HepG2 (cell line): ENCODE data around the gene WNT2B. TPM values are rescaled to one million over a fixed set of nuclear protein-coding genes. Genes with fewer than 3 reads are reported as not detected.

Source experiments
- FOXA3 ChIP-seq: IDR thresholded peaks from 2 replicates; pipeline ENCODE4 v1.6.1; 2016; ENCODE audit warnings: missing genetic modification reagents, missing compliant biosample characterization
- GFI1 ChIP-seq: sonication (generic); formaldehyde crosslinking; IDR thresholded peaks from 2 replicates; pipeline ENCODE4 v1.5.0; 2020; ENCODE audit warnings: missing genetic modification reagents, mild to moderate bottlenecking, borderline replicate concordance
- HDAC1 ChIP-seq: sonication (generic); formaldehyde crosslinking; IDR thresholded peaks from 2 replicates; pipeline ENCODE4 v1.5.1; 2020; ENCODE audit warnings: mild to moderate bottlenecking, missing genetic modification reagents
- HOXA5 ChIP-seq: sonication (generic); formaldehyde crosslinking; IDR thresholded peaks from 2 replicates; pipeline ENCODE4 v1.4.0; 2020; ENCODE audit warnings: missing genetic modification reagents
- ZNF329 ChIP-seq: sonication (generic); formaldehyde crosslinking; IDR thresholded peaks from 2 replicates; pipeline ENCODE4 v1.9.0; 2021; ENCODE audit warnings: low read depth, mild to moderate bottlenecking, missing genetic modification reagents
- ZNF788 ChIP-seq: sonication (generic); formaldehyde crosslinking; IDR thresholded peaks from 2 replicates; pipeline ENCODE4 v1.5.0; 2020; ENCODE audit warnings: mild to moderate bottlenecking, missing genetic modification reagents, borderline replicate concordance
- polyA plus RNA-seq, 8 experiments: library from polyadenylated mRNA; depleted of rRNA in 3 of 8; stranded (reverse) in 7 of 8; unstranded in 1 of 8; fragments of >200 nt; fragmentation: Illumina TruSeq in 4 of 8; extraction: Trizol in 4 of 8; gene quantifications; 2 replicates each; pipeline versions ENCODE4 v1.2.1 to v1.2.3, GENCODE V29; 2011 to 2016; ENCODE audit warnings: low read depth in 4 of 8, missing spikeins in 1 of 8, mixed read lengths in 1 of 8; ENCODE audit not compliant: insufficient read depth in 1 of 8
- total RNA-seq, 5 experiments: library from RNA; depleted of rRNA; stranded (reverse); fragments of >200 nt; fragmentation: Illumina TruSeq; extraction: Trizol; gene quantifications; 2 replicates each; pipeline ENCODE4 v1.2.3, GENCODE V29; 2016; ENCODE audit warnings: low read depth in 1 of 5
- TF ChIP-seq, protein P1 (sequence below), 2 experiments: fragments of 450-650 bp in 1 of 2; sonication (generic) in 1 of 2; formaldehyde crosslinking in 1 of 2; IDR thresholded peaks; 2 replicates each; pipeline versions ENCODE4 v1.6.1 to v1.8.0; 2016 to 2022; ENCODE audit warnings: antibody characterized with exemption in 1 of 2, mild to moderate bottlenecking in 1 of 2, missing genetic modification reagents in 1 of 2
- TF ChIP-seq, protein P2 (sequence below): sonication (generic); formaldehyde crosslinking; IDR thresholded peaks from 2 replicates; pipeline ENCODE4 v1.5.1; 2020; ENCODE audit warnings: missing genetic modification reagents, mild to moderate bottlenecking, borderline replicate concordance
- TF ChIP-seq, protein P3 (sequence below): sonication (generic); formaldehyde crosslinking; IDR thresholded peaks from 2 replicates; pipeline ENCODE4 v1.4.0; 2020; ENCODE audit warnings: missing genetic modification reagents, borderline replicate concordance
- TF ChIP-seq, protein P4 (sequence below): sonication (generic); formaldehyde crosslinking; IDR thresholded peaks from 2 replicates; pipeline ENCODE4 v1.8.1; 2022; ENCODE audit warnings: mild to moderate bottlenecking, missing genetic modification reagents
- TF ChIP-seq, protein P5 (sequence below): sonication (generic); formaldehyde crosslinking; IDR thresholded peaks from 2 replicates; pipeline ENCODE4 v1.4.0; 2020; ENCODE audit warnings: mild to moderate bottlenecking, missing genetic modification reagents

WNT2B gene
- total and polyA plus RNA-seq, 2 of the 13 experiments (the other 11 are each of a cell fraction or from before 2014, with no cell fraction given) = 0.11 to 0.32 TPM

DNA sequence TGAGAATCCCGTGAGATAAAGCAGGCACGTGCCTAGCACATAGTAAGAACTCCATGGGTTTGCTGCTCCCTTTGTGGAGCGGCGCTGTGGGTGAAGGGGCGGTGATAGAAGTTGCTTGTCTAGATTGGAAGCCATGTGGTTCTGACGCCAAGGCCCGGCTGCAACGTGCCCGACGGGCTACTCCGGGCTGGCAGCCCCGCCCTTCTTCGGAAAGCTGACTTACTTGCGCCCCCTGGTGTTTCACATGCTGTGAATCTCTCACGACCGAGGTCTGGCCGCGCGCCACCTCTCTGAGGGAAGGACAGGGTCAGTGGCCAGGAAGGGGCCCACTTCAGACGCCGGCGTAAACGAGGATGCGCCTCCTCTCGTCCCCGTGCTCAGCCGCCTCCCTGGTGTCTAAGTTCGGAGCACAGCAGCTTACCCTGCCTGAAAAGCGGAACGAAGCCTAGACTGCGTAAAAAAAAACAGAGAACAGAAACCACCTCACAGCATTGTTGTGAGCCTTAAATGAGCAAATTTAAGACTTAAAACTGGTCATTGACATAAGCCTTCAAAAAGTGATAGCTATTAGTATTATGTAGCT lies 42.6 kb upstream of the WNT2B start (continued):
- TF ChIP-seq, protein P1, sequence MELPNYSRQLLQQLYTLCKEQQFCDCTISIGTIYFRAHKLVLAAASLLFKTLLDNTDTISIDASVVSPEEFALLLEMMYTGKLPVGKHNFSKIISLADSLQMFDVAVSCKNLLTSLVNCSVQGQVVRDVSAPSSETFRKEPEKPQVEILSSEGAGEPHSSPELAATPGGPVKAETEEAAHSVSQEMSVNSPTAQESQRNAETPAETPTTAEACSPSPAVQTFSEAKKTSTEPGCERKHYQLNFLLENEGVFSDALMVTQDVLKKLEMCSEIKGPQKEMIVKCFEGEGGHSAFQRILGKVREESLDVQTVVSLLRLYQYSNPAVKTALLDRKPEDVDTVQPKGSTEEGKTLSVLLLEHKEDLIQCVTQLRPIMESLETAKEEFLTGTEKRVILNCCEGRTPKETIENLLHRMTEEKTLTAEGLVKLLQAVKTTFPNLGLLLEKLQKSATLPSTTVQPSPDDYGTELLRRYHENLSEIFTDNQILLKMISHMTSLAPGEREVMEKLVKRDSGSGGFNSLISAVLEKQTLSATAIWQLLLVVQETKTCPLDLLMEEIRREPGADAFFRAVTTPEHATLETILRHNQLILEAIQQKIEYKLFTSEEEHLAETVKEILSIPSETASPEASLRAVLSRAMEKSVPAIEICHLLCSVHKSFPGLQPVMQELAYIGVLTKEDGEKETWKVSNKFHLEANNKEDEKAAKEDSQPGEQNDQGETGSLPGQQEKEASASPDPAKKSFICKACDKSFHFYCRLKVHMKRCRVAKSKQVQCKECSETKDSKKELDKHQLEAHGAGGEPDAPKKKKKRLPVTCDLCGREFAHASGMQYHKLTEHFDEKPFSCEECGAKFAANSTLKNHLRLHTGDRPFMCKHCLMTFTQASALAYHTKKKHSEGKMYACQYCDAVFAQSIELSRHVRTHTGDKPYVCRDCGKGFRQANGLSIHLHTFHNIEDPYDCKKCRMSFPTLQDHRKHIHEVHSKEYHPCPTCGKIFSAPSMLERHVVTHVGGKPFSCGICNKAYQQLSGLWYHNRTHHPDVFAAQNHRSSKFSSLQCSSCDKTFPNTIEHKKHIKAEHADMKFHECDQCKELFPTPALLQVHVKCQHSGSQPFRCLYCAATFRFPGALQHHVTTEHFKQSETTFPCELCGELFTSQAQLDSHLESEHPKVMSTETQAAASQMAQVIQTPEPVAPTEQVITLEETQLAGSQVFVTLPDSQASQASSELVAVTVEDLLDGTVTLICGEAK (IDR thresholded peaks at IDR 0.05) = no peak
- TF ChIP-seq, protein P1 (CRISPR knock-in tag; IDR thresholded peaks at IDR 0.05) = no peak
- TF ChIP-seq HDAC1 (CRISPR knock-in tag) (peak; percentile 67), FOXA3 (peak; percentile 54; the same call in 1 of the 2 replicates), ZNF788 (CRISPR knock-in tag) (peak; percentile 82; the same call in 1 of the 2 replicates), ZNF329 (no peak), GFI1 (CRISPR knock-in tag) (peak; percentile 41; the same call in 1 of the 2 replicates), HOXA5 (0 out of 2 replicates have a peak, but pooled peaks have one; percentile 32)
- TF ChIP-seq, protein P2, sequence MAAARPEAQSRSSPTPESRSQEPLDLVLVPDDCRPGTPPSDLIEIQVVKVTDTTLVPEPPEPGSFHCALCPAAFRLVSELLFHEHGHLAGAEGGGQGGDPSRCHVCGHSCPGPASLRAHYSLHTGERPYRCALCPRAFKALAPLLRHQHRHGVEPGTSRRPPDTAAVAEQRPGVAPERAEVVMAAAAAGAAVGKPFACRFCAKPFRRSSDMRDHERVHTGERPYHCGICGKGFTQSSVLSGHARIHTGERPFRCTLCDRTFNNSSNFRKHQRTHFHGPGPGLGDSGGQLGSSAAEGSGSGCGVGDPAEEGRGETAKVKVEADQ (CRISPR knock-in tag) = no peak
- TF ChIP-seq, protein P3, sequence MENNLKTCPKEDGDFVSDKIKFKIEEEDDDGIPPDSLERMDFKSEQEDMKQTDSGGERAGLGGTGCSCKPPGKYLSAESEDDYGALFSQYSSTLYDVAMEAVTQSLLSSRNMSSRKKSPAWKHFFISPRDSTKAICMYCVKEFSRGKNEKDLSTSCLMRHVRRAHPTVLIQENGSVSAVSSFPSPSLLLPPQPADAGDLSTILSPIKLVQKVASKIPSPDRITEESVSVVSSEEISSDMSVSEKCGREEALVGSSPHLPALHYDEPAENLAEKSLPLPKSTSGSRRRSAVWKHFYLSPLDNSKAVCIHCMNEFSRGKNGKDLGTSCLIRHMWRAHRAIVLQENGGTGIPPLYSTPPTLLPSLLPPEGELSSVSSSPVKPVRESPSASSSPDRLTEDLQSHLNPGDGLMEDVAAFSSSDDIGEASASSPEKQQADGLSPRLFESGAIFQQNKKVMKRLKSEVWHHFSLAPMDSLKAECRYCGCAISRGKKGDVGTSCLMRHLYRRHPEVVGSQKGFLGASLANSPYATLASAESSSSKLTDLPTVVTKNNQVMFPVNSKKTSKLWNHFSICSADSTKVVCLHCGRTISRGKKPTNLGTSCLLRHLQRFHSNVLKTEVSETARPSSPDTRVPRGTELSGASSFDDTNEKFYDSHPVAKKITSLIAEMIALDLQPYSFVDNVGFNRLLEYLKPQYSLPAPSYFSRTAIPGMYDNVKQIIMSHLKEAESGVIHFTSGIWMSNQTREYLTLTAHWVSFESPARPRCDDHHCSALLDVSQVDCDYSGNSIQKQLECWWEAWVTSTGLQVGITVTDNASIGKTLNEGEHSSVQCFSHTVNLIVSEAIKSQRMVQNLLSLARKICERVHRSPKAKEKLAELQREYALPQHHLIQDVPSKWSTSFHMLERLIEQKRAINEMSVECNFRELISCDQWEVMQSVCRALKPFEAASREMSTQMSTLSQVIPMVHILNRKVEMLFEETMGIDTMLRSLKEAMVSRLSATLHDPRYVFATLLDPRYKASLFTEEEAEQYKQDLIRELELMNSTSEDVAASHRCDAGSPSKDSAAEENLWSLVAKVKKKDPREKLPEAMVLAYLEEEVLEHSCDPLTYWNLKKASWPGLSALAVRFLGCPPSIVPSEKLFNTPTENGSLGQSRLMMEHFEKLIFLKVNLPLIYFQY (CRISPR knock-in tag) = peak; percentile 90
- TF ChIP-seq, protein P4, sequence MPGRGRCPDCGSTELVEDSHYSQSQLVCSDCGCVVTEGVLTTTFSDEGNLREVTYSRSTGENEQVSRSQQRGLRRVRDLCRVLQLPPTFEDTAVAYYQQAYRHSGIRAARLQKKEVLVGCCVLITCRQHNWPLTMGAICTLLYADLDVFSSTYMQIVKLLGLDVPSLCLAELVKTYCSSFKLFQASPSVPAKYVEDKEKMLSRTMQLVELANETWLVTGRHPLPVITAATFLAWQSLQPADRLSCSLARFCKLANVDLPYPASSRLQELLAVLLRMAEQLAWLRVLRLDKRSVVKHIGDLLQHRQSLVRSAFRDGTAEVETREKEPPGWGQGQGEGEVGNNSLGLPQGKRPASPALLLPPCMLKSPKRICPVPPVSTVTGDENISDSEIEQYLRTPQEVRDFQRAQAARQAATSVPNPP (CRISPR knock-in tag) = 0 out of 2 replicates have a peak, but pooled peaks have one; percentile 39
- TF ChIP-seq, protein P5, sequence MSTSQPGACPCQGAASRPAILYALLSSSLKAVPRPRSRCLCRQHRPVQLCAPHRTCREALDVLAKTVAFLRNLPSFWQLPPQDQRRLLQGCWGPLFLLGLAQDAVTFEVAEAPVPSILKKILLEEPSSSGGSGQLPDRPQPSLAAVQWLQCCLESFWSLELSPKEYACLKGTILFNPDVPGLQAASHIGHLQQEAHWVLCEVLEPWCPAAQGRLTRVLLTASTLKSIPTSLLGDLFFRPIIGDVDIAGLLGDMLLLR (CRISPR knock-in tag) = peak; percentile 75; the same call in 1 of the 2 replicates
